A549 (cell line): ENCODE results near the gene RELT. TPM values are rescaled to one million over a fixed set of nuclear protein-coding genes. Genes with fewer than 3 reads are reported as not detected.

Experiments used
- ATAC-seq, 2 experiments: fragments of 200-7000 bp in 1 of 2; fragments of >200 bp in 1 of 2; cut with Nextera tagmentation in 1 of 2; cut with Tn5 transposase in 1 of 2; 3 replicates each; pipeline versions ENCODE4 v1.8.0 to v1.9.1; 2018 to 2020; ENCODE audit warnings: mild to moderate bottlenecking in 1 of 2, moderate library complexity in 1 of 2
- CTCF ChIA-PET: fragments of 300-600 bp; sonication (Branson Sonifier 250); formaldehyde crosslinking; extraction: SDS; loops from one replicate; lab custom pipeline; 2021; ENCODE audit warnings: antibody characterized with exemption, inconsistent platforms; lab: Yijun Ruan, JAX
- POLR2A ChIA-PET: fragments of 350-600 bp; formaldehyde crosslinking; extraction: SDS; loops from one replicate; lab custom pipeline; 2021; ENCODE audit warnings: antibody characterized with exemption, inconsistent platforms; lab: Yijun Ruan, JAX
- DNase-seq, 2 experiments: peaks; one replicate each; pipeline versions ENCODE4 v3.0.0 to v3.0.0-alpha.2; 2011 to 2016; ENCODE audit warnings: low read depth in 1 of 2, low spot score in 1 of 2
- FAIRE-seq: peaks from 2 replicates; lab custom pipeline; 2011; peaks lifted over from hg19 to GRCh38; lab: Jason Lieb, UNC
- H3K27ac ChIP-seq, 2 experiments: fragments of >200 bp; sonication (Bioruptor Twin); formaldehyde crosslinking; 3 replicates each; pipeline ENCODE4 v1.5.1; 2016 to 2017
- H3K4me1 ChIP-seq: fragments of >200 bp; sonication (Bioruptor Twin); formaldehyde crosslinking; 3 replicates; pipeline ENCODE4 v1.6.1; 2016
- H3K4me2 ChIP-seq: fragments of >200 bp; sonication (Bioruptor Twin); formaldehyde crosslinking; 3 replicates; pipeline ENCODE4 v1.6.1; 2016
- H3K4me3 ChIP-seq: fragments of >200 bp; sonication (Bioruptor Twin); formaldehyde crosslinking; 3 replicates; pipeline ENCODE4 v1.5.1; 2016
- H3K9me3 ChIP-seq: fragments of >200 bp; sonication (Bioruptor Twin); formaldehyde crosslinking; 3 replicates; pipeline ENCODE4 v1.6.1; 2016
- CBX2 ChIP-seq: fragments of 200-600 bp; sonication (generic); IDR thresholded peaks from 2 replicates; pipeline ENCODE4 v1.6.1; 2016; ENCODE audit warnings: low read depth, mild to moderate bottlenecking, borderline replicate concordance
- EHF ChIP-seq: fragments of 250-450 bp; sonication (Bioruptor Pico); IDR thresholded peaks from 2 replicates; pipeline ENCODE4 v1.5.0; 2020; ENCODE audit warnings: mild to moderate bottlenecking
- FOXS1 ChIP-seq: fragments of 250-450 bp; sonication (Bioruptor Pico); IDR thresholded peaks from 2 replicates; pipeline ENCODE4 v1.5.0; 2020; ENCODE audit warnings: mild to moderate bottlenecking, moderate library complexity
- GATA3 ChIP-seq: IDR thresholded peaks from 2 replicates; pipeline ENCODE4 v1.6.1; 2012; ENCODE audit warnings: borderline replicate concordance
- HEYL ChIP-seq: fragments of 250-450 bp; sonication (Bioruptor Pico); IDR thresholded peaks from 2 replicates; pipeline ENCODE4 v1.8.0; 2021; ENCODE audit warnings: mild to moderate bottlenecking, moderate library complexity
- KDM5A ChIP-seq: fragments of 200-600 bp; sonication (generic); IDR thresholded peaks from 2 replicates; pipeline ENCODE4 v1.6.1; 2016; ENCODE audit warnings: antibody characterized with exemption, mild to moderate bottlenecking
- NFE2L2 ChIP-seq: fragments of 150-350 bp; conservative IDR thresholded peaks from 2 replicates; pipeline ENCODE4 v1.6.1; 2014; ENCODE audit warnings: low read length
- PHF8 ChIP-seq: fragments of 200-600 bp; sonication (generic); IDR thresholded peaks from 2 replicates; pipeline ENCODE4 v1.6.1; 2016; ENCODE audit warnings: low read depth, mild to moderate bottlenecking, antibody characterized with exemption, moderate library complexity, borderline replicate concordance
- POLR2A ChIP-seq: IDR thresholded peaks from 2 replicates; pipeline ENCODE4 v1.6.1; 2012; ENCODE audit warnings: mild to moderate bottlenecking, low read length
- RARB ChIP-seq: fragments of 250-450 bp; sonication (Bioruptor Pico); IDR thresholded peaks from 2 replicates; pipeline ENCODE4 v1.8.0; 2021; ENCODE audit warnings: mild to moderate bottlenecking, moderate library complexity
- RCOR1 ChIP-seq: fragments of 150-350 bp; IDR thresholded peaks from 2 replicates; pipeline ENCODE4 v1.6.1; 2014; ENCODE audit warnings: antibody characterized with exemption, low read length, low read depth
- RNF2 ChIP-seq: fragments of 200-600 bp; sonication (generic); IDR thresholded peaks from 2 replicates; pipeline ENCODE4 v1.6.1; 2016; ENCODE audit warnings: low read depth, mild to moderate bottlenecking, antibody characterized with exemption, moderate library complexity, borderline replicate concordance
- ZNF302 ChIP-seq: fragments of 250-450 bp; sonication (Bioruptor Pico); IDR thresholded peaks from 2 replicates; pipeline ENCODE4 v1.9.0; 2021; ENCODE audit warnings: inconsistent platforms, mild to moderate bottlenecking, moderate library complexity
- WGBS: methylation state at CpG from one replicate; pipeline ENCODE4 v1.1.6; 2017; ENCODE audit errors: missing lambda C conversion rate; 5-methylcytosine and 5-hydroxymethylcytosine counted together
- polyA plus RNA-seq, 4 experiments: library from polyadenylated mRNA; depleted of rRNA in 3 of 4; stranded (reverse); fragments of >200 nt; fragmentation: RNase III in 1 of 4; extraction: RNeasy Plus Mini Kit Qiagen cat#74134 plus additional on column Dnase treatment in 1 of 4; gene quantifications; 2 replicates in 3 of 4; 3 replicates in 1 of 4; pipeline ENCODE4 v1.2.3, GENCODE V29; 2011 to 2017
- TF ChIP-seq, protein P1 (sequence below): fragments of 450-650 bp; IDR thresholded peaks from 2 replicates; pipeline ENCODE4 v1.6.1; 2014; ENCODE audit warnings: antibody characterized with exemption
- TF ChIP-seq, protein P2 (sequence below): fragments of 200-600 bp; sonication (generic); IDR thresholded peaks from 2 replicates; pipeline ENCODE4 v1.6.1; 2016; ENCODE audit warnings: antibody characterized with exemption, mild to moderate bottlenecking, moderate library complexity
- TF ChIP-seq, protein P3 (sequence below): IDR thresholded peaks from 2 replicates; pipeline ENCODE4 v1.6.1; 2012; ENCODE audit warnings: low read depth, borderline replicate concordance
- TF ChIP-seq, protein P4 (sequence below): fragments of >200 bp; sonication (Bioruptor Twin); formaldehyde crosslinking; IDR thresholded peaks from 2 replicates; pipeline ENCODE4 v1.6.1; 2016
- TF ChIP-seq, protein P5 (sequence below): fragments of >200 bp; sonication (Bioruptor Twin); formaldehyde crosslinking; IDR thresholded peaks from 3 replicates; pipeline ENCODE4 v1.5.1; 2016

The RELT gene
- polyA plus RNA-seq, 2 of the 4 experiments (the other 2 are of a cell fraction): 2.9 to 5.2 TPM

DNA sequence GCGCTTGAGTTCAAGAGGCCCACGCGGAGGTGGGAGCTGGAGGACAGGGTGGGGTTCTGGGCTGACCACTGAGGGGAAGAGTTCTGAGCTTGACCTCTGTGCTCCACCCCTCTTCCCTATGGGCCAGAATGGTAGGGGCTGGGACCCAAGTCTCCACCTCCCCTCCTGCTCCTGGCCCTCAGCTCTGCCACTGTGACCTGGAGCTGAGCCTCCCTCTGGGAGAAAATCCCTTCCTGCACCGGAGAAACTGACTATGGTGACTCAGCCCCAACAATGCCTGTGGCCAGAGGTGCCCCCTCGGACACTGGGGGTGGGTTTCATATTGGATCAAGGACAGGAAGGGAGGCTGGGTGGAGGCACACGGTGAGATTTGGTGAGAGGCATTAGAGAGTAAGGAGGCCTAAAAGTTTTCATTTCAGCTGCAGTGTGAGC is 23.0 kb downstream of the RELT start:
- TF ChIP-seq RNF2 (no peak), FOXS1 (CRISPR knock-in tag) (no peak), RCOR1 (no peak), PHF8 (no peak), RARB (CRISPR knock-in tag) (no peak)
- Histone ChIP-seq H3K4me3 (no peak overlapping the region), H3K27ac (no peak overlapping the region), H3K4me1 (no peaks in the 10 kb centered on the region), H3K4me2 (no peak overlapping the region), H3K9me3 (no peaks in the 10 kb centered on the region)
- 82% methylated on average over 6 of the region's 6 CpGs for WGBS
- no peak for ATAC-seq
- no peak for DNase-seq
- POLR2A ChIA-PET: no interaction called here
- CTCF ChIA-PET: interaction anchor here (1.1 to 24.4 kb wide), 8 partner anchors 8 to 263 kb away, joined by 3 to 667 read pairs (median 9); partner anchors contain the start of genes ARHGEF17 and RELT
- FAIRE-seq: no peak

DNA sequence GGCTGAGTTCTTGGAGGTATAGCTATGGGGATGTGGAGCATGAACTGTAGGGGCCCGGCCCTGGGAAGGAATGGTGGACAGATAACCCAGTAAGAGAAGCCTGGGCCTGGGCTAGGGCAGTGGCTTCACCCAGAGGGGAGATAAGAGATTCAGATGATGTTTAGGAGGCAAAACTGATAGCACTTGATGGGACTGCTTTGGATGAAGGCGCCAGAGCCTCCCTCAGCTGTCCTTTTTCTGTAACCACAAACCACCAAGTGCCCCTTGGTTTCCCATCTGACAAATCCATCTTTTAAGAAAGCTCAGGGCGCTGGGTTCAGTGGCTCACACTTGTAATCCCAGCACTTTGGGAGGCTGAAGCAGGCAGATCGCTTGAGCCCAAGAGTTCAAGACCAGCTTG is 23.4 kb downstream of the RELT start:
- ChIA-PET POLR2A (no interaction called here), CTCF (interaction anchor here (0.7 to 24.4 kb wide), 8 partner anchors 16 to 262 kb away, joined by 3 to 667 read pairs (median 9); partner anchors contain the start of genes ARHGEF17 and RELT)
- no peak for FAIRE-seq
- WGBS: 96% methylated on average over 4 of the region's 4 CpGs
- no peak overlapping the region for H3K4me2 ChIP-seq
- H3K4me3 ChIP-seq: no peak overlapping the region
- no peak overlapping the region for H3K27ac ChIP-seq
- no peak for TF ChIP-seq PHF8
- TF ChIP-seq NFE2L2: no peak
- TF ChIP-seq, protein P1, sequence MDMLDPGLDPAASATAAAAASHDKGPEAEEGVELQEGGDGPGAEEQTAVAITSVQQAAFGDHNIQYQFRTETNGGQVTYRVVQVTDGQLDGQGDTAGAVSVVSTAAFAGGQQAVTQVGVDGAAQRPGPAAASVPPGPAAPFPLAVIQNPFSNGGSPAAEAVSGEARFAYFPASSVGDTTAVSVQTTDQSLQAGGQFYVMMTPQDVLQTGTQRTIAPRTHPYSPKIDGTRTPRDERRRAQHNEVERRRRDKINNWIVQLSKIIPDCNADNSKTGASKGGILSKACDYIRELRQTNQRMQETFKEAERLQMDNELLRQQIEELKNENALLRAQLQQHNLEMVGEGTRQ: no peak
- TF ChIP-seq, protein P2, sequence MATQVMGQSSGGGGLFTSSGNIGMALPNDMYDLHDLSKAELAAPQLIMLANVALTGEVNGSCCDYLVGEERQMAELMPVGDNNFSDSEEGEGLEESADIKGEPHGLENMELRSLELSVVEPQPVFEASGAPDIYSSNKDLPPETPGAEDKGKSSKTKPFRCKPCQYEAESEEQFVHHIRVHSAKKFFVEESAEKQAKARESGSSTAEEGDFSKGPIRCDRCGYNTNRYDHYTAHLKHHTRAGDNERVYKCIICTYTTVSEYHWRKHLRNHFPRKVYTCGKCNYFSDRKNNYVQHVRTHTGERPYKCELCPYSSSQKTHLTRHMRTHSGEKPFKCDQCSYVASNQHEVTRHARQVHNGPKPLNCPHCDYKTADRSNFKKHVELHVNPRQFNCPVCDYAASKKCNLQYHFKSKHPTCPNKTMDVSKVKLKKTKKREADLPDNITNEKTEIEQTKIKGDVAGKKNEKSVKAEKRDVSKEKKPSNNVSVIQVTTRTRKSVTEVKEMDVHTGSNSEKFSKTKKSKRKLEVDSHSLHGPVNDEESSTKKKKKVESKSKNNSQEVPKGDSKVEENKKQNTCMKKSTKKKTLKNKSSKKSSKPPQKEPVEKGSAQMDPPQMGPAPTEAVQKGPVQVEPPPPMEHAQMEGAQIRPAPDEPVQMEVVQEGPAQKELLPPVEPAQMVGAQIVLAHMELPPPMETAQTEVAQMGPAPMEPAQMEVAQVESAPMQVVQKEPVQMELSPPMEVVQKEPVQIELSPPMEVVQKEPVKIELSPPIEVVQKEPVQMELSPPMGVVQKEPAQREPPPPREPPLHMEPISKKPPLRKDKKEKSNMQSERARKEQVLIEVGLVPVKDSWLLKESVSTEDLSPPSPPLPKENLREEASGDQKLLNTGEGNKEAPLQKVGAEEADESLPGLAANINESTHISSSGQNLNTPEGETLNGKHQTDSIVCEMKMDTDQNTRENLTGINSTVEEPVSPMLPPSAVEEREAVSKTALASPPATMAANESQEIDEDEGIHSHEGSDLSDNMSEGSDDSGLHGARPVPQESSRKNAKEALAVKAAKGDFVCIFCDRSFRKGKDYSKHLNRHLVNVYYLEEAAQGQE: no peak
- TF ChIP-seq, protein P3, sequence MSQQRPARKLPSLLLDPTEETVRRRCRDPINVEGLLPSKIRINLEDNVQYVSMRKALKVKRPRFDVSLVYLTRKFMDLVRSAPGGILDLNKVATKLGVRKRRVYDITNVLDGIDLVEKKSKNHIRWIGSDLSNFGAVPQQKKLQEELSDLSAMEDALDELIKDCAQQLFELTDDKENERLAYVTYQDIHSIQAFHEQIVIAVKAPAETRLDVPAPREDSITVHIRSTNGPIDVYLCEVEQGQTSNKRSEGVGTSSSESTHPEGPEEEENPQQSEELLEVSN: no peak
- TF ChIP-seq, protein P4, sequence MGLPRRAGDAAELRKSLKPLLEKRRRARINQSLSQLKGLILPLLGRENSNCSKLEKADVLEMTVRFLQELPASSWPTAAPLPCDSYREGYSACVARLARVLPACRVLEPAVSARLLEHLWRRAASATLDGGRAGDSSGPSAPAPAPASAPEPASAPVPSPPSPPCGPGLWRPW: no peak
- no peak for TF ChIP-seq POLR2A
- TF ChIP-seq, protein P5, sequence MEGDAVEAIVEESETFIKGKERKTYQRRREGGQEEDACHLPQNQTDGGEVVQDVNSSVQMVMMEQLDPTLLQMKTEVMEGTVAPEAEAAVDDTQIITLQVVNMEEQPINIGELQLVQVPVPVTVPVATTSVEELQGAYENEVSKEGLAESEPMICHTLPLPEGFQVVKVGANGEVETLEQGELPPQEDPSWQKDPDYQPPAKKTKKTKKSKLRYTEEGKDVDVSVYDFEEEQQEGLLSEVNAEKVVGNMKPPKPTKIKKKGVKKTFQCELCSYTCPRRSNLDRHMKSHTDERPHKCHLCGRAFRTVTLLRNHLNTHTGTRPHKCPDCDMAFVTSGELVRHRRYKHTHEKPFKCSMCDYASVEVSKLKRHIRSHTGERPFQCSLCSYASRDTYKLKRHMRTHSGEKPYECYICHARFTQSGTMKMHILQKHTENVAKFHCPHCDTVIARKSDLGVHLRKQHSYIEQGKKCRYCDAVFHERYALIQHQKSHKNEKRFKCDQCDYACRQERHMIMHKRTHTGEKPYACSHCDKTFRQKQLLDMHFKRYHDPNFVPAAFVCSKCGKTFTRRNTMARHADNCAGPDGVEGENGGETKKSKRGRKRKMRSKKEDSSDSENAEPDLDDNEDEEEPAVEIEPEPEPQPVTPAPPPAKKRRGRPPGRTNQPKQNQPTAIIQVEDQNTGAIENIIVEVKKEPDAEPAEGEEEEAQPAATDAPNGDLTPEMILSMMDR: no peak
- TF ChIP-seq HEYL (CRISPR knock-in tag): no peak
- no peak for TF ChIP-seq KDM5A
- TF ChIP-seq ZNF302 (CRISPR knock-in tag): no peak
- TF ChIP-seq RARB (CRISPR knock-in tag): no peak
- no peak for TF ChIP-seq GATA3
- TF ChIP-seq EHF: no peak
- no peak for TF ChIP-seq CBX2
- ATAC-seq: no peak
- H3K9me3 ChIP-seq: no peaks in the 10 kb centered on the region
- DNase-seq: no peak
- no peaks in the 10 kb centered on the region for H3K4me1 ChIP-seq
